ENCODE data around the gene IAH1.

DNA sequence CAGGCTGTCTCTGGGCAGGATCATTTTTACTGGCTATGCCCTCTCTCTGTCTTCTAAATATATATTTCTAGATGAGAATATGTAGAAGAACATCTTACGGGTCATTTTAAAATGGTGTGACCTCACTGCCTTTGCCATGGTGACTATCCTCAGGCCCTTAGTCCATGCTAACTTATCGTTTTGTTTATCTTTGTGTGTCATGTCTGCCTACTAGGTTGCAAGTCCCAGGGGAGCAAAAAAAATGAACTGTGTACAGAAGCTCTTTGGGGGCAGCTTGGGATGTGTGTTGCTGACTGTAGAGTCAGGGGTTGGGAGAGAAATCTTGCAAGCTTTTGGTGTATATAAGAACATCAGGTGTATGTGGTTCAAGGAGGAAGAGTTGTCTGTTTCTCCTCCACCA lies 39.9 kb upstream of the IAH1 start:
- TF ChIP-seq CTCF (IDR thresholded peaks at IDR 0.05) (no peak), POLR2A (IDR thresholded peaks at IDR 0.05) (no peak)
